ENCODE data around the gene SMLR1.
A peak's percentile ranks its signal among the peaks of the same experiment; 100 is the strongest.

The SMLR1 gene

DNA sequence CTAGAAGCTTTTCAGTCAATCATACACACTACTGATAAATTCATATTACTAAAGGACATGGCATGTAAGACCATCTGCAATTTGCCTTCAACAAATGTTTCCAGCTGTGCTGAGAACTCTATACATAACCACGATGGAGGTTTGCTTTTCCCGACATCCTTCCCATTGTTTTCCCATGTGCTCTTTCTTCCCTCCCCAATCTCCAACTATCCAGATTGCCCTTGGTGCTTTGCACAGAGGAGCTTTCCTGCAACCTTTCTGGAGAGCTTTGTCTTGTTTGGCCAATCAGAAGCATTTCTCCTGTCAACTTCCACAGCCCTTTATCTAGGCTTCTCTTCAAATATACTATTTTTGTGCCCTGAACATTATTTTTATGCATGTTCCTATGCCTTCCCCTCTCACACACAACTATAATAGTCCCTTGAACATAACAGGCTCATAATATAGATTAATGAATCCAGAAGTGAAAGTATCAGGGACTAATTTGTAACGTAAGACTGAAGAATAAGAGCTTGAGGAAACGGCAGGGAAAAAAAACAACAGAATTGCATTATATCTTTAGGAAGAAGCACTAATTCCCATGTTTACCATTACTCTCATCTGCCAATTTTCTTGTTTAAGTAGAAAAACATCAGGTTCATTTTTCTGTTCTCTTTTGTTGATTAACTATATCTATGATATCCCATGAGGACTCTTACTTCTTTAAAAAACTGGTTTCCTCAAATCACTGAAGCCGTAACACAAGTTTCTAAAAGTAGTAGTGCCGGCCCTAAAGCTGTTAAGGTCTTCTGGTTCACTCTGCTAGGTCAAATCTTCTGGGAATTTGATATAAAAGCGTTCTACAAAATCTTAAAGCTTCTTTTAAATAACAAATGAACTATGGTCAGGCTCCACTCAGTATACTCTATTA lies 20.1 kb downstream of the SMLR1 start:
- Histone ChIP-seq H4K20me1 (no peaks in the 10 kb centered on the region), H3K36me3 (peaks cover 7% of the 10 kb centered on the region; the same call in 1 of the 2 replicates), H3K4me3 (peak overlapping the region; percentile 44), H3K27me3 (no peaks in the 10 kb centered on the region), H3K4me1 (peaks cover 84% of the 10 kb centered on the region), H3K9ac (peak overlapping the region; percentile 42), H3K9me3 (no peaks in the 10 kb centered on the region), H3K4me2 (peak overlapping the region; percentile 85), H3K27ac (peak overlapping the region; percentile 82)
- no peak for TF ChIP-seq Cebpa-rat (IDR thresholded peaks at IDR 0.05)

DNA sequence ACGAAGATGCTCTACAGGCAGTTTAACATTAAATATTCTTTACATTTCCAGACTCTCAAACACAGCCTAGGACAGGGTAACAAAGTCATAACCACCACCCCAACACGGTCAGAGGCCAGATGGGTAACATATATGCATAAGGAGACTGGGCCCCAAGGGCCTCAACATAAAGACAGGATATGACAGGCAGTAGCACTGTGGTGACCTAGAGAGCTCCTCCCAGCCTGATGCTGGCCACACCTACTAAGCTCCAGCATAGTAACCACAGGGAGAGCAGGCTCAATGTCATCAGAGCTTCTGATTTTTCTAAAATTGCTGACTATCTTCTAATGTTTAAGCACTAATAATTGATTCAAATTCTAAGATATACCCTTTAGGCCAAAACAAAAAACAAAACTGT lies 21.7 kb downstream of the SMLR1 start:
- Histone ChIP-seq H3K4me2 (peak overlapping the region; percentile 85), H3K27ac (peak overlapping the region; percentile 82; the same call in 1 of the 2 replicates), H3K4me1 (peaks cover 78% of the 10 kb centered on the region), H3K9me3 (no peaks in the 10 kb centered on the region), H3K36me3 (peaks cover 22% of the 10 kb centered on the region), H3K27me3 (no peaks in the 10 kb centered on the region), H4K20me1 (no peaks in the 10 kb centered on the region), H3K4me3 (0 out of 2 replicates have a peak overlapping the region, but pooled peaks have one; percentile 10), H3K9ac (no peak overlapping the region)
- no peak for TF ChIP-seq Cebpa-rat (IDR thresholded peaks at IDR 0.05)

DNA sequence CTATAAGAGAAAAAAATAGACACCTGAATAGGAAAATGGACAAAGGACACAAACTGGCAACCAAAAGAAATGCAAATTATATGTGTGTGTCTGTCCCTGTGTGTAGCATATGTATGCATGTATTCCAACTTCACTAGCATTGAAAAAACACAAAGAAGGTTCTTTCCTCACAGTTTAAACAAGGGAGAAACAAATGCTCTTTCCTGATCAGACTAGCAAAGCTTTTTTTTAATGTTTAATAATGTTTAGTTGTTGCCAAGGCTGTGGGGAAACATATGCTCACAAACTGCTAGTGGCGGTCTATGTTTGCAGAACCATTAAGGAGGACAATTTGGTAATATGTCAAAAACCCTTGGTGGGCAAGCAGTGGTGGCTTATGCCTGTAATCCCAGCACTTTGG lies 22.4 kb downstream of the SMLR1 start:
- Histone ChIP-seq H3K9ac (no peak overlapping the region), H3K4me3 (no peak overlapping the region), H3K4me2 (peak overlapping the region; percentile 85), H4K20me1 (no peaks in the 10 kb centered on the region), H3K27ac (peak overlapping the region; percentile 82; the same call in 1 of the 2 replicates), H3K4me1 (peaks cover 74% of the 10 kb centered on the region), H3K27me3 (no peaks in the 10 kb centered on the region), H3K36me3 (peaks cover 26% of the 10 kb centered on the region), H3K9me3 (no peaks in the 10 kb centered on the region)
- no peak for TF ChIP-seq Cebpa-rat (IDR thresholded peaks at IDR 0.05)

DNA sequence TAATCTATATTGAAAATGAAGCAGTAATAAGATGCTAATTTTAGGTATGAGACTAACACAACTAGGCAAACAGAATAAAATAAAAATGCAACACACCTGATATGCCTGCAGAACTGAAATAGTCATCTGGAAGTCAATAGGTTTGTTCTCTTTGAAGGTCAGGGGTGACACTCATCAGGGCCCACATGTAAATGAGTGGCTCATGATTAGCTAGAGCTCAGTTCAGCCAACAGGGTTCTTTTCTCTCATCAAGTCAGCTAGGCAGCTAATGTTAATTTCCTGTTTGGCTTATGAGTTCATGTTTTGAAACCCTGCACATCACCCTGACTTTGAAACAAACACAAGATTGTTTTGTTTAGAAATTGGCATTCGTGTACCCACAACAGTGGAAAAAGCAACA lies 23.8 kb downstream of the SMLR1 start:
- H3K4me2 ChIP-seq: 0 out of 2 replicates have a peak overlapping the region, but pooled peaks have one; percentile 12

DNA sequence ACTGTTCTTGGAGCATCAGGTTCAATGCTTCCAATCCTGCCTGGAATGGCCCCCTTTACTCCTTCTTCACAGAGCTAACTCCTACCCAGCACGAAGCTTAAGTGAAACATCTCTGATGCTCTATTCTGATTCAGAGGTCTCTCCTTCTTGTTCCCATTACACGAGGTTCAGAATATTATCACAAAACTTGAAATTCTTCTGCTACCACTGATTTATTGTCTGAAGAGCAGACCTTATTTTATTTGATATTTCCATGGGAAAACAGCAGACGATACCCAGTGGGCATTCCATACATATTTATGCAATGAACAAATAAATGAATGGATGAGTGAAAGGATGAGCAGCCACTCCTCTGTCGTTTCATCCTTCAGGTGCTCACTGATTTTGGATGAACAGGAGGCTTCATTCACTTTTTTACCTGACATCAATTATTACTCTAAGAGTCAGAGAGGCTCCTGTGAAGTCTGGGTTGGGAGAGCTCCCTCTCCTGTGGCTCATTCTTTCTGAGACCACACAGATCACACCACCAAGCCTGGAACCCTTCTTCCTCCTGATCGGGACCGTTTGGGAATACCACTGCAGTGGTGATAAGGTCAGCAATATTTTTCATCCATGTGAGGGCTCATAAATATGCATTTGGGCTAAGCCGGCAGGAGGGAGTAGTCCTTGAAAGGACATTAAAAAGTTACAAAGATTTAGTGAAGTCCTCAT lies 25.8 kb downstream of the SMLR1 start:
- TF ChIP-seq Cebpa-rat (IDR thresholded peaks at IDR 0.05): no peak
- H3K4me2 ChIP-seq: no peak overlapping the region

More for the DNA sequence above, 23.8 kb downstream of the SMLR1 start:
- Histone ChIP-seq H3K9ac (no peak overlapping the region), H3K27ac (no peak overlapping the region), H3K9me3 (no peaks in the 10 kb centered on the region; the same call in 1 of the 2 replicates), H3K4me1 (peaks cover 59% of the 10 kb centered on the region), H3K27me3 (no peaks in the 10 kb centered on the region), H3K36me3 (peaks cover 31% of the 10 kb centered on the region), H4K20me1 (no peaks in the 10 kb centered on the region), H3K4me3 (no peak overlapping the region)
- no peak for TF ChIP-seq Cebpa-rat (IDR thresholded peaks at IDR 0.05)

DNA sequence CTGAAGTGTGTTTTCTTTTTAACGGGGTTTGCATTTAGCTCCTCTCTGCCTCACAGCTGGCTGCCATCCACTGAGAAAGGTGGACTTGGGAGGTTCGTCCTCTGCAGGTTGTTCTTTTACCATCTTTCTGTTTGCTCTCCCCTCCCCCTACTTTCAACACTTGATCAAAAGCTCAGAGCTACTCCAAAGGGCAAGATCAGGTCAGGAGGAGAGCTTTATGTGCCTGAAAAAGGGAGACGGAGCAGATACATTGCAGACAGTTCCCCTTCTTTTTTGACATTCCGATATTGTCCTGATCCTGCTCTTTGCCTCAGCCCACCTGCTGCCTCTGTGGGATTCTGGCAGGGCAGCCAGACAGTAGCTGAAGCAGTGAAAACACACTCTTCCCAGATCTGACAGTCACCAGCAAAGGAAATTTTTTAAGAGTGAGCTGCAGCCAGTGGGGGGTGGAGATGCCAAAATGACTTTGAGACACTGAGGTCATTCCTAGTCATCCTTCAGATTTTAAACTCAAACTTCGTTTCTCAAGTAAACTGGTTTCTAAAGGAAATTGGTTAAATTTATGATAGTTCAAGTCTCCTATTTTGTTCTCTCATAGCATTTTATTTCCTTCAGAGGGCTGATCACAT lies 26.5 kb downstream of the SMLR1 start:
- Histone ChIP-seq H3K9me3 (no peaks in the 10 kb centered on the region; the same call in 1 of the 2 replicates), H3K27me3 (no peaks in the 10 kb centered on the region), H3K4me3 (no peak overlapping the region), H3K36me3 (peaks cover 39% of the 10 kb centered on the region), H3K4me1 (peaks cover 34% of the 10 kb centered on the region), H3K4me2 (no peak overlapping the region), H3K27ac (no peak overlapping the region), H3K9ac (no peak overlapping the region), H4K20me1 (no peaks in the 10 kb centered on the region)
- no peak for TF ChIP-seq Cebpa-rat (IDR thresholded peaks at IDR 0.05)

More for the DNA sequence above, 25.8 kb downstream of the SMLR1 start:
- Histone ChIP-seq H3K9ac (no peak overlapping the region), H3K27me3 (no peaks in the 10 kb centered on the region), H4K20me1 (no peaks in the 10 kb centered on the region), H3K4me3 (no peak overlapping the region), H3K4me1 (peaks cover 41% of the 10 kb centered on the region), H3K27ac (no peak overlapping the region), H3K36me3 (peaks cover 32% of the 10 kb centered on the region), H3K9me3 (no peaks in the 10 kb centered on the region; the same call in 1 of the 2 replicates)

DNA sequence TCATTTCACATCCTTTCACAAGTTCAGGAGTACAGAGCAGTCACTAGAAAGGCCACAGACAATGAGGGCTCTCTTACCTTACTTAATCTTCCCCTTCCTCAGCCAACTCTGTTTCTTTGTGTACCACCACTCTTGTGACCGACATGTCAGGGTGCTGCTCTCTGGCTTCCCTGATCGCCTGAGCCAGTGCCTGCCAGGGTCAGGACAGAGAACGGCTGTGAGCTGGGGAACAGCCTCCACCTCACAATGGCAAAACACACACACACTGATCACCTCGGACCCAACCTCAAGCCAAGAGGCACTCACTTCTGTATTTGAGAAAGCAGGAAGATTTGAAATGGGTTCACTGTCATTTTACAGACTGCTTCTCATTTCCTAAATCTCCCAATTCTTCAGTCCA lies 30.8 kb downstream of the SMLR1 start:
- H3K4me2 ChIP-seq: no peak overlapping the region
- H3K4me1 ChIP-seq: no peaks in the 10 kb centered on the region
- no peak for TF ChIP-seq Cebpa-rat (IDR thresholded peaks at IDR 0.05)
- H3K36me3 ChIP-seq: peaks cover 55% of the 10 kb centered on the region
- no peaks in the 10 kb centered on the region for H3K27me3 ChIP-seq
- H3K27ac ChIP-seq: no peak overlapping the region
- H3K9ac ChIP-seq: no peak overlapping the region
- H3K4me3 ChIP-seq: no peak overlapping the region
- no peaks in the 10 kb centered on the region for H4K20me1 ChIP-seq
- H3K9me3 ChIP-seq: no peaks in the 10 kb centered on the region; the same call in 1 of the 2 replicates

DNA sequence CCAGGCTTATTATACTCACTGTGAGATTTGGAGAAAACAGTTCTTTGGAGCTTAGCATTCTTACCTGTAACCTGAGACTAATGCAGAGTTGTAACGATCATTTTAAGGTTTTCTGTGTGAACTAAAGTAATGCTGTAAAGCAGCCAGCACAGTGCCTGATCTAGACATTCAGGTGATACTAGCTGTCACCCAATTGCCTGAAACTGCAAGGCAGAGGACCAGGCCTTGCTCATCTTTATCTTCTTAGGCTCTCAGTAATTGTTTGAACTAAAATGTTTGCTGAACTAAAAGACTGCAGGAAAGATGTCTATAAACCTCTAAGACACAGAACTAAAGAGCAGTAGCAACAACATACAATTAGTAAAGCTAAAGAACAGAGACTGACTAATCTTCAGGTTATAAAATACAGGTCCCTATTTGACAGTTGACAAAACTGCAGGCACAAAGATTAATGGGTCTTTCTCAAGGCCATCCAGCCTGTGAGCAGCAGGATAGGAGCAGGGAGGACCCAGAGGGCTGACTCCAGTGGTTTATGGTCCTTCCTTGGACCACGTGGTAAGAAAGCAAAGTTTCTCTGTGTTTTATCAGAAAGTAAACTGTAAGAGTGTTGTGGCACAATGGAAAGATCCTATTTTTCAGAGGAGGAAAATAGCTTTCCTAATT lies 31.4 kb downstream of the SMLR1 start:
- no peak for TF ChIP-seq Cebpa-rat (IDR thresholded peaks at IDR 0.05)
- Histone ChIP-seq H3K27ac (no peak overlapping the region), H3K4me2 (no peak overlapping the region), H3K4me3 (no peak overlapping the region), H3K9ac (no peak overlapping the region), H3K27me3 (no peaks in the 10 kb centered on the region), H4K20me1 (no peaks in the 10 kb centered on the region), H3K9me3 (no peaks in the 10 kb centered on the region; the same call in 1 of the 2 replicates), H3K36me3 (peaks cover 55% of the 10 kb centered on the region), H3K4me1 (no peaks in the 10 kb centered on the region)
